H9 (cell line): Measurements from ENCODE around the gene COPS9. TPM values are rescaled to one million over a fixed set of nuclear protein-coding genes. Genes with fewer than 3 reads are reported as not detected.

Experiments
- DNase-seq: peaks from one replicate; pipeline ENCODE4 v3.0.0-alpha.2; 2017
- H2AFZ ChIP-seq: one replicate; pipeline ENCODE4 v1.6.1; 2013; ENCODE audit warnings: mild to moderate bottlenecking, low read length, control low read depth, moderate library complexity
- H2AK5ac ChIP-seq: 2 replicates; pipeline ENCODE4 v1.6.1; 2013; ENCODE audit warnings: low read length, control low read depth, mixed read lengths; ENCODE audit not compliant: insufficient read length
- H2BK120ac ChIP-seq: one replicate; pipeline ENCODE4 v1.6.1; 2013; ENCODE audit warnings: low read depth, mild to moderate bottlenecking, low read length, control low read depth, inconsistent platforms; ENCODE audit not compliant: poor library complexity, severe bottlenecking
- H2BK12ac ChIP-seq: 2 replicates; pipeline ENCODE4 v1.6.1; 2013; ENCODE audit warnings: low read length, control low read depth, mixed read lengths, low read depth; ENCODE audit not compliant: insufficient read length
- H2BK15ac ChIP-seq: 2 replicates; pipeline ENCODE4 v1.6.1; 2013; ENCODE audit warnings: low read depth, low read length, control low read depth
- H2BK20ac ChIP-seq: one replicate; pipeline ENCODE4 v1.6.1; 2013; ENCODE audit warnings: low read depth, mild to moderate bottlenecking, low read length, control low read depth, inconsistent platforms; ENCODE audit not compliant: poor library complexity, severe bottlenecking
- H2BK5ac ChIP-seq: 2 replicates; pipeline ENCODE4 v1.6.1; 2013; ENCODE audit warnings: low read length, control low read depth, mixed read lengths; ENCODE audit not compliant: insufficient read length
- H3K14ac ChIP-seq: 2 replicates; pipeline ENCODE4 v1.6.1; 2013; ENCODE audit warnings: low read length, control low read depth; ENCODE audit not compliant: insufficient read depth
- H3K18ac ChIP-seq: 2 replicates; pipeline ENCODE4 v1.6.1; 2013; ENCODE audit warnings: low read depth, mild to moderate bottlenecking, mixed read lengths, low read length, control low read depth; ENCODE audit not compliant: insufficient read length
- H3K23ac ChIP-seq: 2 replicates; pipeline ENCODE4 v1.6.1; 2013; ENCODE audit warnings: low read length, control low read depth, mixed read lengths, low read depth; ENCODE audit not compliant: insufficient read length
- H3K23me2 ChIP-seq: 2 replicates; pipeline ENCODE4 v1.6.1; 2013; ENCODE audit warnings: low read depth, mild to moderate bottlenecking, mixed read lengths, low read length, control low read depth; ENCODE audit not compliant: insufficient read length, poor library complexity, severe bottlenecking
- H3K27ac ChIP-seq: 2 replicates; pipeline ENCODE4 v1.5.1; 2013; ENCODE audit warnings: low read length, control low read depth, mixed read lengths, low read depth; ENCODE audit not compliant: insufficient read length
- H3K27me3 ChIP-seq: 2 replicates; pipeline ENCODE4 v1.6.1; 2013; ENCODE audit warnings: low read length, control low read depth, inconsistent platforms; ENCODE audit not compliant: insufficient read depth
- H3K4ac ChIP-seq: 2 replicates; pipeline ENCODE4 v1.6.1; 2013; ENCODE audit warnings: low read depth, mild to moderate bottlenecking, control low read depth, inconsistent platforms, low read length, moderate library complexity
- H3K4me1 ChIP-seq: 2 replicates; pipeline ENCODE4 v1.6.1; 2013; ENCODE audit warnings: low read length, control low read depth, inconsistent platforms; ENCODE audit not compliant: insufficient read depth
- H3K4me2 ChIP-seq: 2 replicates; pipeline ENCODE4 v1.6.1; 2013; ENCODE audit warnings: low read length, control low read depth, mixed read lengths; ENCODE audit not compliant: insufficient read length, insufficient read depth
- H3K56ac ChIP-seq: 2 replicates; pipeline ENCODE4 v1.6.1; 2013; ENCODE audit warnings: low read depth, mild to moderate bottlenecking, mixed read lengths, low read length, control low read depth; ENCODE audit not compliant: insufficient read length
- H3K79me1 ChIP-seq: 2 replicates; pipeline ENCODE4 v1.6.1; 2013; ENCODE audit warnings: low read depth, mild to moderate bottlenecking, moderate library complexity, low read length, control low read depth, inconsistent platforms; ENCODE audit not compliant: insufficient read depth, poor library complexity, severe bottlenecking
- H3K79me2 ChIP-seq: 2 replicates; pipeline ENCODE4 v1.6.1; 2013; ENCODE audit warnings: low read length, control low read depth, inconsistent platforms; ENCODE audit not compliant: insufficient read depth
- H3K9ac ChIP-seq: 2 replicates; pipeline ENCODE4 v1.6.1; 2013; ENCODE audit warnings: low read length, control low read depth, mixed read lengths; ENCODE audit not compliant: insufficient read length; ENCODE audit errors: extremely low read depth
- H3K9me3 ChIP-seq: one replicate; pipeline ENCODE4 v1.6.1; 2013; ENCODE audit warnings: low read depth, low read length, inconsistent platforms; ENCODE audit not compliant: control insufficient read depth
- H3T11ph ChIP-seq: one replicate; pipeline ENCODE4 v1.6.1; 2013; ENCODE audit warnings: mild to moderate bottlenecking, low read length, control low read depth, inconsistent platforms
- H4K20me1 ChIP-seq: one replicate; pipeline ENCODE4 v1.6.1; 2013; ENCODE audit not compliant: control insufficient read depth, insufficient read length, insufficient read depth
- H4K5ac ChIP-seq: 2 replicates; pipeline ENCODE4 v1.6.1; 2013; ENCODE audit warnings: low read depth, mild to moderate bottlenecking, mixed read lengths, low read length, control low read depth; ENCODE audit not compliant: insufficient read length
- H4K8ac ChIP-seq: replicated peaks from 2 replicates; pipeline ENCODE4 v1.6.1; 2013; ENCODE audit warnings: low read length, control low read depth, mixed read lengths, low read depth; ENCODE audit not compliant: insufficient read length
- H4K91ac ChIP-seq: 2 replicates; pipeline ENCODE4 v1.6.1; 2013; ENCODE audit warnings: low read depth, mild to moderate bottlenecking, moderate library complexity, mixed read lengths, low read length, control low read depth; ENCODE audit not compliant: insufficient read length
- H3K27ac Mint-ChIP-seq, 3 experiments: 2 replicates in 2 of 3; 3 replicates in 1 of 3; pipeline ENCODE4 v1.8.0; 2020 to 2021; ENCODE audit warnings: mixed read lengths in 3 of 3, mild to moderate bottlenecking in 1 of 3, moderate library complexity in 1 of 3
- H3K27me3 Mint-ChIP-seq: 2 replicates; pipeline ENCODE4 v1.8.0; 2021; ENCODE audit warnings: low read depth, mild to moderate bottlenecking, moderate library complexity, mixed read lengths
- H3K36me3 Mint-ChIP-seq, 3 experiments: 2 replicates in 2 of 3; 3 replicates in 1 of 3; pipeline ENCODE4 v1.8.0; 2020 to 2021; ENCODE audit warnings: low read depth in 3 of 3, mixed read lengths in 3 of 3; ENCODE audit not compliant: insufficient read depth in 1 of 3
- H3K4me1 Mint-ChIP-seq, 2 experiments: 2 replicates each; pipeline ENCODE4 v1.8.0; 2020; ENCODE audit warnings: mixed read lengths in 2 of 2
- H3K4me3 Mint-ChIP-seq, 2 experiments: 2 replicates in 1 of 2; 3 replicates in 1 of 2; pipeline ENCODE4 v1.8.0; 2020 to 2021; ENCODE audit warnings: mild to moderate bottlenecking in 2 of 2, mixed read lengths in 2 of 2, moderate library complexity in 1 of 2
- H3K9me3 Mint-ChIP-seq, 2 experiments: 2 replicates in 1 of 2; 3 replicates in 1 of 2; pipeline ENCODE4 v1.8.0; 2020; ENCODE audit warnings: mild to moderate bottlenecking in 2 of 2, mixed read lengths in 2 of 2, moderate library complexity in 1 of 2
- CTCF ChIP-seq: fragments of 200-600 bp; sonication (generic); conservative IDR thresholded peaks from 3 replicates; pipeline ENCODE4 v1.8.0; 2021; ENCODE audit warnings: antibody characterized with exemption, mild to moderate bottlenecking
- WGBS: extraction: QIAGEN DNeasy Blood & Tissue Kit; methylation state at CpG from one replicate; pipeline ENCODE4 v1.1.7; 2013; ENCODE audit warnings: missing lambda C conversion rate, low lambda C conversion rate, mixed read lengths; ENCODE audit not compliant: insufficient read length; ENCODE audit errors: extremely low coverage; 5-methylcytosine and 5-hydroxymethylcytosine counted together
- total RNA-seq: library from RNA; stranded (reverse); gene quantifications from 2 replicates; pipeline ENCODE4 v1.2.1, GENCODE V29; 2021

The COPS9 gene
- total RNA-seq, 1 experiment from 2014 or later: 142 TPM

- H3K9ac ChIP-seq: no peak overlapping the region
- no peak overlapping the region for H3K14ac ChIP-seq
- DNase-seq: no peak
- H3T11ph ChIP-seq: no peak overlapping the region
- no peak overlapping the region for H3K27ac ChIP-seq
- H3K4me1 ChIP-seq: no peaks in the 10 kb centered on the region; the same call in 1 of the 2 replicates
- no peak overlapping the region for H2BK12ac ChIP-seq
- H3K27me3 Mint-ChIP-seq: peaks cover 10% of the 10 kb centered on the region
- no peak overlapping the region for H2BK120ac ChIP-seq
- no peak overlapping the region for H4K5ac ChIP-seq
- H3K23me2 ChIP-seq: no peaks in the 10 kb centered on the region
- no peak overlapping the region for H3K4ac ChIP-seq
- no peaks in the 10 kb centered on the region for H3K9me3 ChIP-seq
- no peak overlapping the region for H2BK20ac ChIP-seq
- H3K4me2 ChIP-seq: no peak overlapping the region
- H3K18ac ChIP-seq: no peak overlapping the region
- no peak overlapping the region for H3K23ac ChIP-seq
- H3K79me2 ChIP-seq: no peaks in the 10 kb centered on the region
- no peak overlapping the region for H2AK5ac ChIP-seq
- no peaks in the 10 kb centered on the region for H3K36me3 Mint-ChIP-seq
- WGBS: no CpG with 5 or more reads among the region's 21 CpGs
- H3K79me1 ChIP-seq: no peaks in the 10 kb centered on the region
- no peak overlapping the region for H4K8ac ChIP-seq
- peaks cover 0 to 8% of the 10 kb centered on the region in 2 experiments; a peak in 3 of 5 replicates for H3K9me3 Mint-ChIP-seq
- no peak overlapping the region for H3K4me3 Mint-ChIP-seq
- peaks cover 15 to 27% of the 10 kb centered on the region in 2 experiments for H3K4me1 Mint-ChIP-seq
- no peak overlapping the region for H2BK5ac ChIP-seq
- H3K27ac Mint-ChIP-seq: no peak overlapping the region; a peak in 1 of 7 replicates
- H3K56ac ChIP-seq: no peak overlapping the region
- no peak overlapping the region for H2AFZ ChIP-seq
- H3K27me3 ChIP-seq: no peaks in the 10 kb centered on the region
- no peak for TF ChIP-seq CTCF
- no peak overlapping the region for H4K91ac ChIP-seq
- no peaks in the 10 kb centered on the region for H4K20me1 ChIP-seq
- no peak overlapping the region for H2BK15ac ChIP-seq
Measured at GRCh38 chr2:240159251-240159839, 23.2 kb upstream of the COPS9 start.
